Amniotic stem cell (primary cell): ENCODE data around the gene RFNG.

ENCODE experiments used
- DNase-seq: peaks from one replicate; lab custom pipeline; 2025; lab: John Stamatoyannopoulos, UW

The RFNG gene

DNA sequence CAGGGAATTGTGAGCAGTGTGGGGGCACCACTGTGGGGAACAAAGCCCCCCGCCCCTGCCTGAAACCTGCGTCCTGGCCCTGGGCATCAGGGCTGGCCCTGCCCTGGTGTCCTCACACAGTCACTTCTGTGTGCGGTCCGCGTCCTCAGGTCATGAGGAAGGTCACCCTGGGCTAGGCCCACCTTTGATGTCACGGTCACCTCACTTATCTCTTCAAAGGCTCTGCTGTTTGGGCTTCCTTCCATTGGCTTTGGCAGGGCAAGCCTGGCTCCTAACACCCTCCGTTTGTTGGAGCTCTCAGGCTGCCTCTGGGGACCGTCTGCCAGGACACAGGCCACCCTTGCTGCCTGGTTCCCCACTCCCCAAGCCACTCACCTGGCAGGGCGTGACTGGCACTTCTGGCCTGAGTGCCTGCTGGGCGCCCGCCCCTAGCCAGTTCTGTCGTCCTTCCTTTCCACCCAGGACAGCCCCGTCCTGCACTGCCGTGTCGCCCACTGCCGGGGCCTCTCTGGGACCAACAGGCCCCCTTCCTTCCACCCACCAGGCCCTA is 37.8 kb downstream of the RFNG start:
- DNase-seq = no peak

GRCh38 chr17:82013341-82013740 is 38.3 kb downstream of the RFNG start:
- no peak for DNase-seq

DNA sequence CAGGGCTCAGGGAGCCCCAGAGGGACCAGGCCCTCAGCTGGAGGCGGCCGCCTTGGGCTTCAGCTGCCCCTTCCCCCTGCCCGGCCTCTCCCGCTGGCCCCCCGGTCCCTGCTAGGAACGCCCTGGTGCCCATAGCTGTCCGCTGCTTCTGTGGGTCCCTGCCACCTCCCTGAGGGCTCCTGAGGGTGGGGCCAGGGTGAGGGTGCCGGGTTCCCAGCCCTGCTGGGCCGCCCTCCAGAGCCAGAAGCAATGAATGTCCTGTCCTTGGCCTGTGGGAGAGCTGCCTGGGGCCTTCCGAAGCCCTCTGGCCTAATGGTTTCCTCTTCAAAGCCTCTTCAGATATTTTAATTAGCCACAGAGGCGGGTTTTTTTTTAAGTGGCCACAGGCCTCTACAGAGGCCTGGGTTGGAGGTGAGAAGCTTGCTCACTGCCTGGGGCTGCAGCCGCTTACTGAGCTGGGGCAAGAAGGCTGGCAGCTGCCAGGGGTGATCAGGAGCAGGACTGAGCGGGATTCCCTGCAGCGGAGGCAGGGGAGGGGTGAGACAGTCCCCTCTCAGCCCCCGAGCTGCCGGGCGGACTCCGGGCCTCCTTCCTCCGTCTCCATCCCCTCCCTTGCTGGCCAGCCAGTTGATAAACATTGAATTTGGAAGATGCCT is 38.8 kb downstream of the RFNG start:
- no peak for DNase-seq

- no peak for DNase-seq
These were observed 39.4 kb downstream of the RFNG start for GRCh38 chr17:82012261-82012639.

GRCh38 chr17:82011617-82012187 is 39.9 kb downstream of the RFNG start:
- no peak for DNase-seq

DNA sequence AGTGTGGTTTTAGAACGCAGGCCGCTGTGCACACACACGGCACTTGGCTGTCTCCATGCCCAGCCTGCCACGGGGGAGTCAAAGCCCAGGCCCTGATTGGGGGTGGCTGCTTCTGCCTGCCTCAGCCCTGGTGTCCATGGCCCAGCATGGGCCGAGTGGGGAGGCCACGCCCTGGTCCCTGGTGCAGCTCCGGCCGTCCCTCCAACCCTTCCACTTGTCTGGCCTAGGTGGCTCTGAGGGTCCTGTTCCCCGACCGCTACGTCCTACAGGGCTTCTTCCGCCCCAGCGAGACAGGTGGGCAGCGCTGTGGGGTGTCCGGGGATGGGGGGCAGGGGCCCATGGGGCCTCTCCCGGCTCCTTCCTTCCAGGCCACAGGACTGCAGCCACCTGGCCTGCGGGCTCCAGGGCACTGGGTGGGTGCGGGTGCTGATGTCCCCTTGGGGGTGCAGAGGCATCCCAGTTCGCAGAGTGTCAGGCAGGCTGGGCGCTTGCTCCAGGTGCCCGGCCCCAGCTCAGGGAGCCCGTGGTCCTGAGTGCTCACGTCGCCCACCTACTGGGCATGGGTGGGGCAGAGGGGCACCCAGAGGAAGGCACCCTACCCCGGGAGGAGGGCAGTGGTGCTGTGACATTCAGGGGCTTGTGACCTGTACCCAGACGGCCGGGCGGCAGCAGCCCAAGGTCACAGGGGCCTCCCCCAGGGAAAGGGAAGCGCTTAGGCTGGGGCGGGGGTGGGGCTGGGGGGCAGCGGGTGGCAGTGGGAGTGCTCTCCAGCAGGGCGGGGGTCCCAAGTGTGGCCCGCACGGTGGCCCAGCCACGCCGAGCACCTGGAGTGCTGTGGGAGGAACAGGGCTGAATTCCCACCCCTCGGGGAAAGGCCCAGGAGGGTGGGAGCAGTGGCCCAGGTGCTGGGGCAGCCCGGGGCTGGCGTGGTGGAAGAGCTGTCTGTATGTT is 40.8 kb downstream of the RFNG start:
- no peak for DNase-seq

- DNase-seq = no peak
These were observed 42.2 kb downstream of the RFNG start for GRCh38 chr17:82009413-82009812.

- no peak for DNase-seq
These were observed 42.6 kb downstream of the RFNG start for GRCh38 chr17:82008941-82009405.

DNA sequence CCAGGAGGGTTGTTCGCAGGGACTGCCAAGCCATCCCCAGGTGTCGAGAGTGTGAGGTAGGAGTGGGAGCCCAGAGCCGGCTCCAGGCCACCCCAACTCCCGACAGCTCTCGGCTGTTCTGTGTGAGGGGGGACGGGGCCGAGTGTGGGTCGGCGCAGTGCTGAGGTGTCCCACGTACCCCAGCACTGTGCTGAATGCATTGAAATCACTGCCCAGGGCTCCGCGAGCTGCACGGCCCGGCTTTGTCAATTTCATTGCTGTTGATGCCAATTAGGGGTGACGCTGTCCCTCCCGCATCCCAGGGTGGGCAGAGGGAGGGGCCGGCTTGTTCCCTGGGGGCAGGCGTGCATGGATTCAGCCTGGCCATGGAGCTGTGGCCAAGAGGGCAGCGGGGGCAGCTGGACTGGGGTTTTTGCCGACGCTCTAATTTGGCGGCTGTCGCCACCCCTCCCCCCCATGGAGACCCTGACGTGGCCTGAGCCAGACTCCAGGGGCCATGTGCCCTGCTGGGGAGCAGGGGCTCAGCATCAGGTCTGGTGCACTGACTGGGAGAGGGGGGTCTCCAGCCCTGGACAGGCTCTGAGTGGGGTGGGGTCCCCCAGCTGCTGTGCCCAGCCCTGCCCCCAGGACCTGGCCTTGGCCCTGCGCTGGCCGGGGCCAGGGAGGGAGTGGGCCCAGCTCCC is 43.2 kb downstream of the RFNG start:
- no peak for DNase-seq

- no peak for DNase-seq
These were observed 43.9 kb downstream of the RFNG start for GRCh38 chr17:82007495-82008257.

- DNase-seq = no peak
These were observed 44.5 kb downstream of the RFNG start for GRCh38 chr17:82007228-82007494.

- DNase-seq = no peak
These were observed 45.0 kb downstream of the RFNG start for GRCh38 chr17:82006468-82007227.

- DNase-seq = no peak
These were observed 45.8 kb downstream of the RFNG start for GRCh38 chr17:82005701-82006348.

DNA sequence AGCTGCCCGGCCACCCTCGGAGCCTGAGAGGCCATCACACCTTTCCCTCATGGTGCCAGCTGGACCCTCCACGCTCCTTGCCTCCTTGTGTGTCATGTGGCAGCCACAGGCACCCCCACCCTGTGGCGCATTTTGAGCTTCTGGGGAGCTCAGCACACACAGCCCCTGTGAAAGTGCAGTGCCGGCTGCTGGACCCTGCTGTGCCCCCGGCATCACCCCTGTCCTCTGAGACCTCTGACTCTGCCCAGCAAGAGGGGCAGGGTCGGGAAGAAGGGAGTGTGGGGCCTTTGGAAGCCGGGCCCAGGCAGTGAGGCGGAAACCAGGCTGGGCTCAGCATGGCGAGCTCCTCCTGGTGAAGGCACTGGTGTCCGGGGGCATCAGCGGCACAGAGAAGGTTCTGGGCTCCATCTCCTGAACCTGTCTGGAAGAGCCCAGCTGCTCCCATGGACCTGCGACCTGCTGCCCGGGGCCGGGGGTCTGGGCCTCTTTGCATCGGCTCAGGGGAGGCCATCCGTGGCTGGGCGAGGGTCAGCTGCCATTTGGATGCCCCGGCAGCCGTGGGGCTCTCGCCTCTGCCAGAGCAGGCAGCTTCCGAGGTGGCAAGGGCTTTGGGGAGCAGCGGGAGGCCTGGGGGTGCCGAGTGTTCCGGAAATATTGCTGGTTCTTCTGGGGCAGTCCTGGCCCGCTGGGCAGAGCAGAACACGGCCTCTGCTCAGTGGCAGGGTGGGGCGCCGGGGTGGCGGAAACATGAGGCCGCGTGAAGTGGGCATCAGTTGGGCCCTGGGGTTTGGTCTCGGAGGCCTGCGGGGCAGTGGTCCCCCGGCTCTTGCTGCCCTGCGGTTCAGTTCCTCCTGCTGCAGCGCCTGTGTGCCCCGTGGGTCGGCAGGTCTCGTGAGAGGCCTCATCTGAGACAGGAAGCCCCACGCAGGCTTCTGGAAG is 46.8 kb downstream of the RFNG start:
- no peak for DNase-seq

DNA sequence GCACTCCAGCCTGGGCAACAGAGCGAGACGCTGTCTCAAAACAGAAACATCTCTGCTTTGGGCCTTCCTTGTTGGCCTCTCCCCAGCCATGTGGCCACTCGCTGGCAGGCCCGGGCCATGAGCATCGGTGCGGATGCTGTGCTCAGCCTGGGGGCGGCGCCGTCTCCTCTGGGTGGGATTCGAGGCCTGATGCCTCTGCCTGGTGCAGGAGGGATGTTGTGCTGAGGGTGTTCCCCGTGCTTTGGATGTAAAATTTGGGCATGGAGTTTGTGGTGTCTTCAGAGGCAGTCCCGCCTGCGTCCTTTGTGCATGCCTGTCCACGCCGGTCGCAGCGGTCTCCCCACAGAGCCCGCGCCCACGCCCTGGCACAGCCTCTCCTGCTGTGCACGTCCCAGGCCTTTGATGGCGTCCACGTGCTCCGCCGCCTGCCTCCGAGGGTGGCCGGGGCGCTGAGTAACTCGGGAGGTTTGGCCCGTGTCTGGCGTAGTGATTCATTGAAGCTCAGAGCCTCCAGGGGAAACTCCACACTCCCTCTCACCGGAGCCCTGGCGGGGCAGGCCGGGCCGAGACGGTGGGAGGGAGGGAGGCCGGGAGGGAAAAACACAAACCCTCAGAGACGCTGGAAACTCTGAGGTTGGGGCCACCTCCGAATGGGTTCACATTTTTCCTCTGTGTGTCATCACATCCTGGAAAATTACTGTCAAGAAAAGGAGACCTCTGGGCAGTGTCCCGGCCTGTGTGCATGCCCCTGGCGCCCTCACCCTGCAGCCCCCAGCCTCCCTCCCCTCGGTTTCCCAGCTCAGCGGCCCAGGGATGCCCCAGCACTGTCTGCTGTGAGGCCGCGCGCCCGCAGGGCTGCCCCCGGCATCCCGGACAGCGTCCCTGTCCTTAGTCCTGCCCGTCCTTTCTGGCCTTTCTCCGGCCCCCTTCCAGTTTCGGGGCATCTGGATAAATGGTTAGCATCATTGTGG is 47.9 kb downstream of the RFNG start:
- DNase-seq = peak; percentile 89

DNA sequence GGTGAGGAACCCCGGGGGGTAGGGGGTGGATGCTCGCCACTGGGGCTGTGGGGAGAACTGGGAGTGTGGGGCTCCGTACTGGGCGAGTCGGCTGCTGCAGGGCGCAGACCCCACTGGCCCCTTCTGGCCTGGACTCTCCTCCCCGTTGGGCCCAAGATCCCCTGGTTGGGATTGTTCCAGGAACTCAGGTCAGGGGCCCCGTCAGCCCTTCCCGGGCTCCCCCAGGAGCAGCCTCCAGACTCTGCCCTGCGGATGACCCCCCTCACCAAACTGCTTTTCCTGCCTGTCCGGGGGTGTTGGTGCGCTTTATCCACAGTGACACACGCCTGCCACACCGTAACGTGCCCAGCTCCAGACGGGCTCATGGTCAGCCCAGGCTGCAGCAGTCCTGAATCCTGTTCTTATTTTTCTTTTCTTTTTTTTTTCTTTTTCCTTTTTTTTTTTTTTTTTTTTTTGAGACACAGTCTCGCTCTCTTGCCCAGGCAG is 50.0 kb downstream of the RFNG start:
- DNase-seq = no peak

- DNase-seq = no peak
These were observed 50.6 kb downstream of the RFNG start for GRCh38 chr17:82000803-82001570.
